Amniotic stem cell (primary cell): ENCODE results near the gene LYPLA2.
"Not testable (repeated sequence)": the region's sequence is repeated elsewhere in the genome, so short reads cannot be mapped to it uniquely, and the experiment has no call there.

Source experiments
- DNase-seq: peaks from one replicate; lab custom pipeline; 2025; lab: John Stamatoyannopoulos, UW

LYPLA2 gene

DNA sequence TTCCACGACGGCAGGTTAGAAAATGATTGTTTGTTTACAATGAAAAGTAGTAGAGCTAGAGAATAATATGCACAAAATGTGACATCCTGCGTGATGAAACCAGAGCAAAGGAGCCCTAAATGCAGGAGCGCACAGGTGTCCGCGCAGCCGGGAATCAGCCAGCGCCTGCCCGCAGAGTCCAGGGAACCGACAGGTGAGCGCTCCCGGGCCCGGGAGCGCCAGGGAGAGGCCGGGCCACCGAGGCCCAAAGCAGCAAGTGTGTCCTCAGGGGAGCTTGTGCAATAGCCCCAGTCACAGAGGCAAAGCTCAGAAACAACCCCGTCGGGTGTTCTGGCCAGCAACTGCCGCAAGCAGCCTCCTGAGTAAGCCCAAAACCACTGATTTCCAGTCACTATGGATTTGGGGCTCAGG lies 10.4 kb downstream of the LYPLA2 start:
- no peak for DNase-seq

DNA sequence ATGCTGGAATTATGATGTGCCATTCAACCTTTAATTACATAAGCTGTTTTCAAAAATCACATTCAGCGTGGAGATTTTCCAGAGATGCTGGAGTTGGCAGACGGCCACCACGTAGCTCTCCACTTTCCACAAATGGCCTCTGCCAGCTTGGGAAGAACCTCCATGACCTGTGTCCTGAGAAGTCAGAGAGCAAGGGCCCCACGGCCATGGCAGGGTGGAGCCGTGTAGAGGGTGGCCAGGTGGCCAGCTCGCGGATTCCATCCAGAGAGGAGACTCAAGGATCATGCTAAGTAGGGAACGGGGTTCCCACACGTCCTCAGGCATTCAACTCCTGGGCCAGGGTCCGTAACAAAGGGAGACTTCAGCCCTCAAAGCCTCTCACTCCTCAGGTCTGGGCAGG lies 10.9 kb downstream of the LYPLA2 start:
- DNase-seq = no peak

DNA sequence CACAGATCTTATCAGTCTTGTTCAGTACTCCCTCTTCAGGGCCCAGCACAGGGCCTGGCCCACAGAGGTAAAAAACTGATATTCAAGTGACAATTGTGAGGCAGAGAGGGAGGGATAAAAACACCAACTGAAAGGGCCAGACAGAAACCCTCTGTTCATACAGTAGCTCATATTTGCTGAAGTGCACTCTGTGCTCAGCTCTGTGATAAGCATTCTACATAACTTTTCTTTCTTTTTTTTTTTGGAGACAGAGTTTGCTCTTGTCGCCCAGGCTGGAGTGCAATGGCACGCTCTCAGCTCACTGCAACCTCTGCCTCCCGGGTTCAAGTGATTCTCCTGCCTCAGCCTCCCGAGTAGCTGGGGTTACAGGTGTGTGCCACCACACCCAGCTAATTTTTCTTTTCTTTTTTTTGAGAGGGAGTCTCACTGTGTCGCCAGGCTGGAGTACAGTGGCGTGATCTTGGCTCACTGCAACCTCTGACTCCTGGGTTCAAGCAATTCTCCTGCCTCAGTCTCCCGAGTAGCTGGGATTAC lies 11.9 kb downstream of the LYPLA2 start:
- not testable (repeated sequence) for DNase-seq

DNA sequence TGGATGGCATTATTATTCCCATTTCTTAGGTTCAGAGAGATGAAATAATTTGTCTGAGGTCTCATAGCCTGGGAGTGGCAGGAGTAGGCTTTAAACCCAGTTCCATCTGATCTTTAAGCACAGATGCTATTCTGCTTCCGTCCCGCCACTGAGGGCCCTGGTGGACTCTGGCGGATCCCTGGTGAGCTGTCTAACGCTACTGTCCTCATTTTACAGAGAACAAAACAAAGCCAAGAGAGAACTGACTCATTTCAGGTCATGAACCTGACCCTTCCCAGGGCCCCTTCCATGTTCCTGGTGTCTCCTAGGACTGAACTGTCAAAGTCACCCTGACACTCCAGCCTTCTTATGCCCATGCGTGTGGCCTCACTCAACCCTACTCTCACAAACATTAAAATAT lies 12.7 kb downstream of the LYPLA2 start:
- DNase-seq = no peak

DNA sequence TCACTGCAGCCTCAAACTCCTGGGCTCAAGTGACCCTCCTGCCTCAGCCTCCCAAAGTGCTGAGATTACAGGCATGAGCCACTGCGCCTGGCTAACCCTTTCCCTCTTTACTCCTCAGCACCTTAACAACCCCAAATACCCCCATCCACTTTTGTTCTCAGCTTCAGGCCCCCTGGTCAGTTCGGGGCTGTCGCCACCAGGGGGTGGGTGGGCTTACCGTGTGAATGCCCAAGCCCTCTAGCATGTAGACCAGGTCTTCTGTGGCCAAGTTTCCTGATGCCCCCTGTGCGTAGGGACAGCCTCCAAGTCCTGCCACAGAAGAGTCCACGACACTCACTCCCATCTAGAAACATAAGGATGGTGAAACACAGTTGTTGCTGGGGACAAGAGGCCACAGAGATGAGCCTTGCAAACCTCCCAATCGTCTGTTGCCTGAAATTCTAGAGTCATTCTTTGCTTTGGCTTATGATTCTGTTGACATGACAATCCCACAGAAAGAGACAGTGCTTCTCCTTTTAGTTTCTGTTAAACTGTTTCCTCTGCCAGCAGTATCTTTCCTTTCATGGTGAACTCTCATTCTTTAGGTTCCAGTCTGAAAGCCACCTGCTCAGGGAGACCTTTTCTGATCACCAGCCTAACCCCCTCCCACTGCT lies 13.4 kb downstream of the LYPLA2 start:
- DNase-seq = no peak

DNA sequence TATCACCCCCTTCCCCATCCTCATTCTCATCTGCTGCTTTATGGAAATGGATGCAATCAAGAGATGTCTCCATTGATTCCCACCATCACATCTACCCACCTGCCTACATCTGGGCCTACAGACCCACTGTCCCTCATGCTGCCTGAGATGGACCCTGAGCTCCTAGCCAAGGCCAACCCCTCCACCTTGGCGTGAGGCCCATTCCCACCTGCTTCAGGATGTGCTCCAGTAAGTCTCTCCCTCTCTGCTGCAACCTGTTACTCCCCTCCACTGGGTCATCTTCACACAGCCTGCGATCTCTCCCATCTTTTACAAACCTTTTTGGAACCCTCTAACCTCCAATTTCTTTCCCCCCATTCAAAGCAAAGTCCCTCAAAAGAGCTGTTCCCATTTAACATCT lies 14.1 kb downstream of the LYPLA2 start:
- no peak for DNase-seq

DNA sequence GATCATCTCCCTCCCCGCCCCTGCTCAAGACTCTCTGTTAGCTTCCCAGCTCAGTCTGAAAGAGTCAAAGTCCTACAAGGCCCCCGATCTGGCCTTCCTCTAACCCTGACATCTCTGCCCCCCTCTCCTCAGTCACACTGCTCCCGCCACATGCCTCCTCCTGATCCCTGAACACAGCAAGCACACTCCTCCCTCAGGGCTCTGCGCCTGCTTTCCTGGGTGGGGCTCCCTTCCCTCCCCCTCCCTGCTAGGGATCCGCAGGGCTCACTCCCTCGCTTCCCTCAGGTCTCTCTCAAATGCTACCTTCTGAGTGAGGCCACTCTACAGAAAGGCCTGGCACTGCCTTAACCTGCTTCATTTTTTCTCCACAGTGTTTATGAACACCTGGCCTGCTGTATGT lies 15.3 kb downstream of the LYPLA2 start:
- no peak for DNase-seq

DNA sequence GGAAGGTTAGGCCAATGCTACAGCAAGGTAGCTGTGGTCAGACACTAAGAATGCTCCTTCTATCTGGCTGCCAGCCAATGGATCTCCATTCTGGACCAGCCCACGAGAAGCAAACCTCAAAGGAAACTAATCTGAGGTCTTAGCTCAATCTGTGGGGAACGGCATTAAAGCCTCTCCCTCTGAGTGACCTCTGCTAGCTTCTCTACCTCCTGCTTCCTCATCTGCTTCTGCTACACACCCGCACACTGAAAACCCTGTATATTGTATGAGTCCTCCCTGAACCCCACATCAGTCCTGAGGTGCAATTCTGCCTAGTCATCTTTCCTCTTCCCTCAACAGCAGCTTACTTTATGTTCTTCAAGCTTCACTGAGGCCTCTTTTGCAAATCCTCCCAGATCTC lies 16.5 kb downstream of the LYPLA2 start:
- no peak for DNase-seq

DNA sequence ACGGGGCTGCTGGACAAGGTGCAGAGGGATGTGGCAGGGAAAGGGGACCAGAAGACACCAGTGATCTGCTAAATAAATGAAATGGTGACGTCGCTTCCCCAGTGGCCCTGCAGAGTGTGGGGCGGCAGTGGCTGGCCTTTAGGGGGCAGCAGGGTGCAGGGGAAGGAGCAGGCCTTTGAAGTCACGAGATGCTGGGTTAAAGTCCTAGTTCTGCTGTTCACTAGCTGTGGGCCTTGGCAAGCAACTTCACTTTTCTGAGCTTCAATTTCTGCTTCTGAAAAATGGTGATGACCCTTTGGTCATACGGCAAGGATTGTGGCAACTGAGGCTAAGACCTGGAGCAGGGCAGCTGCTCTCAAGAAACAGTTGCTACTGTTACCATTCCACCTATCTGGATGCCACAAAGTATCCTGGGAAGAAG lies 18.8 kb downstream of the LYPLA2 start:
- no peak for DNase-seq

DNA sequence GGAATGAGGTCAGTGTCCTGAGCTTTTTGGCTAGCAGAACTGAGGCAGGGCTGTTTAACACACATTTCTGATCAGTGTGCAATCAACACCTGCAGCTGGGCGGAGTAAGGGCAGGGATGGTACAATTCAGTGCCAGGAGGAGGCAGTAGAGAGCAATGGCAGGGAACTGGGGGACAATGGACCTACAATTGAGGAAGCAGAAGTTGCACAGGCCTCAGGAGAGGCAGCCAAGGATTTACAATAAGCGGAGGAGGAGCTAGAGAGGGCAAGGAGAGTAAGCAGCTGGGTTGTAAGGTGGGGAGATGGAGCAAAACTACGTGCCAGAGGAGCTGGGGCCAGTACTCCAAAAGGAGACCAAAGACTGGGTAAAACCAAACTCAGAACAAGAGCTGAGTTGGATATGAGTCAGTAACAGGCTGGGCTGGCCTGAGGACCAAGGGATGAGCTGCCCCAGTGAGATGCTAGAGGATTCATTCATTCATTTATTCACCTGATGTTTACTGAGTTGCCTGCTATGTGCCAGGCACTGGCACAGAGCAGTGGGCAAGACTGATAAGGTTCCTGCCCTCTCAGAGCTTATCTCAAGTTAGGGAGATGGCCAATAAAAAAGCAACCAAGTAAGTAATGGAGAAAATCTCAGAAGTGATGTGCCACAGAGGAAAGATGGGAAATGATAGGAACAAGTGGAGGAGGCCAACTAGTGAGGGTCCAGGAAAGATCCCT lies 20.0 kb downstream of the LYPLA2 start:
- no peak for DNase-seq

DNA sequence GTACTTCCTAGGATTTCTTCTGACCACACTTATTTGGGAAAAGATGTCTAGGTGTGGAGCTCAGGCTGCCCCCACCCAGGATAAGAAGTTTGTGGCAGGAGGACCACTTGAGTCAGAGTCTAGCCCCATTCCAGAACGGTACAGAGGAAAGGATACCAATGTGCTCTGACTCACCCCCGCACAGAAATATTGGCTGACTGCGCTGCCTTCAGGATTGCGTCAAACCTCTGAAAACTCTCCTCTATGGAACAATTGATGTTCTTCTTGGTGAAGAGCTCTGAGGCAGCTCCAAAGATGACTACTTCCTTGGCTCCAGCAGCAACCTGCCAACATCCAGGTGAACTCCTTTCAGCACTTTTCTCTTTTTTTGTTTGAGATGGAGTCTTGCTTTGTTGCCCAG lies 23.1 kb downstream of the LYPLA2 start:
- no peak for DNase-seq

DNA sequence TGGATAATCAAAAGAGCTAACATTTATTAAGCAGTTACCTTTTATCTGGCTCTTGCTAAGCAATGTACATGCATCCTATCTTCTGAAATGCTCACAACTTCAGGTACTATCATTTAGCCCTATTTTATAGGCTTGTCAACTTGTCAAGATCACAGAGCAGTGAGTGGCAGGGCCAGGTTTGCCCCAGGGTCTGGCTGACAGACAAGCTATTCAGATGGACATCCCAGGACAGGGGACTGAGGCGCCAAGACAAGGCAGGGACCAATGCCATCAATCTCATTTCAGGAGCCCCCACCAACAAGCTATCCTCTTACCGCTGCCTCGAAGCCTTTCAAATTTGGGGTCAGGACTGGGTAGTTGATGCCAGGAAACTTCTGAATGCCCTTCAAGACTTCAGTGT lies 25.4 kb downstream of the LYPLA2 start:
- DNase-seq = no peak

DNA sequence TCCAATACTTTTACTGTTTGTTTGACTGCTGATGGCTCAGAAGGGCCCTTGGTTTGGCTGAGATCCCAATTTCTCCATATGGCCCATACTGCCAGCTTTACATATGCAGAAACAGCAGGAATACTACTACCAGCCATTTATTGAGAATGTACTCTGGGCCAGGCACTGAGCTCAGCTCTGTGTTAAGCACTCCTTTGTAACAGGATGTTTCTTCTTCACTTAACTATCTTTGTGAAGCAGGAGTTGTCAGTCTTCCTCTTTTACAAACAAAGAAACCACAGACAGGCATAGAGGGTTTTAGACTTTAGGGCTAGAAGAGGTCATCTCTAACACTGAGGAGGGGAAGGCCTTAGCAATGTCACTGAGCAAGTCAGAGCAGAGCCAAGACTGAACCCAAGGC lies 26.0 kb downstream of the LYPLA2 start:
- DNase-seq = no peak

DNA sequence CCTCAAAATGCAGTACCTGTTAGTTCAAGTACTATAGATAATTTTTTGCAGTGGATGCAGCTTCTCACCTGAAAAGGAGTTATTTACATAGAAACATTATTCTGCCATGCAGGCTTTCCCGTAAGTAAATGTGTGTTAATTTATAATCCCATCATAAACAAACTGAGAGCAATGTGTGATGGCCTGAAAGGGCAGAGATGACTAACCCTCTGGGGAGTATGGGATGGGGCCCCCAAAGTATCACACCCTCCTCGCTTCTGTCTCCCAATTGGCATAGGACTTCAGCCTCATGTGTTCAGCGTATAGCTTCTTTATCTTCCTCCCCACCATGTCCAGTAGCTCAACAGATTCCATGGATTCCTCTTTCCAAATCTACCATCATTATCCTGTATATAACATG lies 26.7 kb downstream of the LYPLA2 start:
- no peak for DNase-seq

DNA sequence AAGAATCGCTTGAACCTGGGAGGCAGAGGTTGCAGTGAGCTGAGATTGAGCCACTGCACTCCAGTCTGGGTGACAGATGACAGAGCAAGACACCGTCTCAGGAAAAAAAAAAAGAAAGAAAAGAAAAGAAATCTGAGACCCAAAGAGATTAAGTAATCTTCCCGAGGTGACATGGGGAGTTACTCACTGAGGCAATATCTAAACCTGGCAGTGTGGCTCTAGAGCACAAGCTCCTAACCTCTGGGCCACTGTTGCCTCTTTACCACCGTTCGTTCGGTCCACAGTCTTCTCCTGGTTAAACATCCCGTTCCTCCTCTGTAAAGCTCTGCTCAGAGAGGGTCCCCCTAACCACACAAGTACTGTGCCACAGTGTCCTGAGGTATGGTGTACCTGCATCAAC lies 32.8 kb downstream of the LYPLA2 start:
- DNase-seq = no peak

DNA sequence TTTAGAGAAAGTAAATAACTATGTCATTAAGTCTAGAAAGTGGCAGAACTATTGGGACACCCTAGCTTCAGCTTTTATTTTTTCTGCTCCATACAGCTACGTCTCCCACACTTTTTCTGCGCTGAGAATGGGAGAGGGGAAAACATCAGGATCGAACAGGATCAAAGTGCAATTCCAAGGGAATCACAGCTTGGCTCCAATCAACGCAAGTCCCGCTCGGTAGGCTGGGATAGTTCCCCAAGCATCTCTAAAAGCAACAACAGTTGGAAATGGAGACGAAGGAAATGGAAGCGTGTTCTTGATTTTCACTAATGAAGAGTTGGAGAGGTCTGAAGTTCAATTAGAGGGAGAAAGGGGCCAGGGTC lies 33.7 kb downstream of the LYPLA2 start:
- DNase-seq = no peak

DNA sequence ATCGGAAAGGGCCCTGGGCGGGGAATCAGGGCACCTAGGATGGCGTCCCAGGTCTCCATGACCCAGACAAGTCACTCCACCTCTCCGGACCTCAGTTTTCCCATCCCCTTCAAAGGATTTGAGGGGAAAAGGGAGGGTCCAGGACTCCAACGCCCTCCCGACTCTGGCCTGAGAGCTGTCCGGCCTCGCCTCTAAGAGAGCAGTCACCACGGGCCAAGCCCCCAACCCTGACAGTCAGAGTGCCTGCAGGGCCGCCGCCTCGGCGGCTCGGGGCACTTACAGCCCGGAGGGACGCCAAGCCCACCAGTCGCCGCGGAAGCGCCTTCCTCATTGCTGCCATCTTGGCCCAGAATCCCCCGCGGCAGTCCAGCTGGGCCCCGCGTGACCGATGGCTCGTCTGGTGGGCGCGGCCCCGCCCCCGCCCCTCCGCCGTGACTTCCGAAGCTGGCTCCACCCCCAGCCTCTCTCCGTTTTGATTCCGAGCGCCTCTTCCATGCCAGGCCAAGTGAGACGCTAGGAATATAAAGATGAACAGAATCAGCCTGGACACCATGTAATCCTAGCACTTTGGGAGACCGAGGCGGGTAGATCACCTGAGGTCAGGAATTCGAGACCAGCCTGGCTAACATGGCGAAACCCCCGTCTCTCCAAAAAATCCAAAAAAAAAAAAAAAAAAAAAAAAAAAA lies 34.3 kb downstream of the LYPLA2 start, which contains the start of gene HMGCL:
TSS of gene HMGCL (minus strand) at position 354 of the 686 bp plus-strand sequence. CDS start at position 340, 14 bp downstream.
- DNase-seq = peak; percentile 82

DNA sequence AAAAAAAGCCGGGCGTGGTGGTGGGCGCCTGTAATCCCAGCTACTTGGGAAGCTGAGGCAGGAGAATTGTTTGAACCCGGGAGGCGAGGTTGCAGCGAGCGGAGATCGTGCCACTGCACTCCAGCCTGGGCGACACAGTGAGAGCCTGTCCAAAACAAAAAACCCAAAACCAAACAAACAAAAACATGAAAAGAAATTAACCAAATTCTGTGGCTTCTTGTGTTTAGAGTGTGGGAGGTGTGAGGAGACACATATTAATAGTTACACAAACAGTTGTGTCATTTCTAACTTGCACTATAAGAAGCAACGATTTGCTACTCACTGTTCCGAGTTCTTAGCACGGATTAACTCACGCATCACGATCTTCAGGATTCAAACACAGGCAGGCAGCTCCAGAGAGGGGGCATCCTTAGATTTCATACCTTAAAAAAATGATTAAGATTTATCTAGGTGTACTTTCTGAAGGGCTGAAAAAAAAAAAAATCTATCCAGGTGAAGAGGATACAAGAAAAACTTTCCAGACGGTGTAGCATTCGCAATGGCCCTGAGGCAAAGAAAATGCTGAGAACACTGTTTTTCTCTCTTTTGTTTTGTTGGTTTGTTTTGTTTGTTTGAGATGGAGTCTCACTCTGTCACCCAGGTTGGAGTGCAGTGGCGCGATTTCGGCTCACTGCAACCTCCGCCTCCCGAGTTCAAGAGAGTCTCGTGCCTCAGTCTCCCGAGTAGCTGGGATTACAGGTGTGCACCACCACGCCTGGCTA lies 35.0 kb downstream of the LYPLA2 start:
- no peak for DNase-seq

DNA sequence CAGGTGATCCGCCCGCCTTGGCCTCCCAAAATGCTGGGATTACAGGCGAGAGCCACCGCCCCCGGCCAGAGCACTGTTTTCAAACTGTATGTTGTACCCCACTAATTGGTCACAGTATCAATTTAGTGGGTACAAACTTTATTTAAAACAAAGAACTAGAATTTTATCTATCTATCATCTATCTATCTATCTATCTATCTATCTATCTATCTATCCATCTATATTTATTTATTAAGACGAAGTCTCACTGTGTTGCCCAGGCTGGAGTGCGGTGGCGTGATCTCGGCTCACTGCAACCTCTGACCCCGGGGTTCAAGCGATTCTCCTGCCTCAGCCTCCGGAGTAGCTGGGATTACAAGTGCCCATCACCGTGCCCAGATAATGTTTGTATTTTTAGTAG lies 35.6 kb downstream of the LYPLA2 start:
- DNase-seq = not testable (repeated sequence)

DNA sequence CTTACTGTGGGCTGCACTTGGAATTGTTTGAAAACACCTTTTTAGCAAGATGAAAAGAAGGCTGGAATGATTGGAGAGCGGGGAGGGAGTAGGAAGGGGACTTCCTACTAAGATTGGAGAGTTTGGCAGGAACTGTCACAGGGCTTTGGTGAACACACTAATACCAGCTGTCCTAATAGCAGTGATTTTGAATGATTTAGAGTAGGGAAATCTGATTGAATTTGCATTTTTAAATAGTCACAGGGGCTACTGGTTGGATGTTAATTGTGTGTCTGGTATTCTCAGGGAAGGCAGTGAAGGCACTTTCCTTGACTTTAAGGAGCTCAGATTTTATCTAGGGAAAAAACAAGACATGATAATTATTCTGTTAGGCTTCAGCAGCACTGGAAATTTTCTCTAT lies 36.8 kb downstream of the LYPLA2 start:
- DNase-seq = no peak

DNA sequence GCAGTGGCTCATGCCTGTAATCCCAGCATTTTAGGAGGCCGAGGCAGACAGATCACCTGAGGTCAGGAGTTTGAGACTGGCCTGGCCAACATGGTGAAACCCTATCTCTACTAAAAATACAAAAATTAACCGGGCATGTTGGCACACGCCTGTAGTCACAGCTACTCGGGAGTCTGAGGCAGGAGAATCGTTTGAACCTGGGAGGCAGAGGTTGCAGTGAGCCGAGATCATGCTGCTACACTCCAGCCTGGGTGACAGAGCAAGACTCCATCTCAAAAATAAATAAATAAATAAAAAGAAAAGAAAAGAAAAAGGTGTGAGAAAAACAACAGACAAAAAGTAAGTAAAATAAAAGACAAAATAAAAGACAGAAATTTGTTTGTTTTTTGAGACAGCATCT lies 43.2 kb downstream of the LYPLA2 start:
- DNase-seq = not testable (repeated sequence)

DNA sequence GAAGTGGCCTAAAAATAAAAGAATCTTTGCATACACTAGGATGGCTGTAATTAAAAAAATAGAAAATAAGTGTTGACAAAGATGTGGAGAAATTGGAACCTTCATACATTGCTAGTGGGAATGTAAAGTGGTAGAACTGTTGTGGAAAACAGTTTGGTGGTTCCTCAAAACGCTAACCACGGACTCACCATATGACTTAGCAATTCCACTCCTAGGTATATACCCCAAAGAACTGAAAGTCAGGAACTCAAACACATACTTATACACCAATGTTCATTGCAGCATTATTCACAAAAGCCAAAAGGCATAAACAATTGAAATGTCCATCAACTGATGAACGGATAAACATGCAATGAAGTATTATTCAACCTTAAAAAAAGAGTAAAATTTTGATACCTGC lies 45.1 kb downstream of the LYPLA2 start:
- no peak for DNase-seq
